RWPE2 (cell line): ENCODE data around the gene SRSF5.

Experiments
- ATAC-seq: fragments of 200-7000 bp; cut with Tn5 transposase; 3 replicates; pipeline ENCODE4 v1.9.1; 2021; ENCODE audit warnings: low read depth
- DNase-seq: peaks from one replicate; pipeline ENCODE4 v3.0.0-alpha.2; 2020; ENCODE audit warnings: low spot score
- H3K27ac ChIP-seq: fragments of 450-650 bp; 2 replicates; pipeline ENCODE4 v1.5.1; 2017; ENCODE audit warnings: mild to moderate bottlenecking; ENCODE audit not compliant: poor library complexity, severe bottlenecking
- H3K27me3 ChIP-seq: fragments of 250-450 bp; sonication (Bioruptor Pico); 2 replicates; pipeline ENCODE4 v1.5.1; 2021; ENCODE audit warnings: mild to moderate bottlenecking, moderate library complexity; ENCODE audit not compliant: insufficient read depth, poor library complexity, severe bottlenecking
- H3K36me3 ChIP-seq: fragments of 250-450 bp; sonication (Bioruptor Pico); 2 replicates; pipeline ENCODE4 v1.5.1; 2020; ENCODE audit warnings: low read depth, mild to moderate bottlenecking, moderate library complexity
- H3K4me1 ChIP-seq: fragments of 250-450 bp; sonication (Bioruptor Pico); 2 replicates; pipeline ENCODE4 v1.5.1; 2021; ENCODE audit warnings: mild to moderate bottlenecking, moderate library complexity; ENCODE audit not compliant: insufficient read depth, poor library complexity, severe bottlenecking
- H3K4me3 ChIP-seq: fragments of 250-450 bp; sonication (Bioruptor Pico); 2 replicates; pipeline ENCODE4 v1.5.1; 2021; ENCODE audit warnings: mild to moderate bottlenecking, moderate library complexity; ENCODE audit not compliant: severe bottlenecking
- H3K9me3 ChIP-seq: fragments of 250-450 bp; sonication (Bioruptor Pico); 2 replicates; pipeline ENCODE4 v1.5.1; 2021; ENCODE audit warnings: mild to moderate bottlenecking, moderate library complexity; ENCODE audit not compliant: severe bottlenecking
- TF ChIP-seq, protein P1 (sequence below): fragments of 450-650 bp; IDR thresholded peaks from one replicate; pipeline ENCODE4 v1.5.1; 2017; ENCODE audit warnings: mild to moderate bottlenecking, moderate library complexity; ENCODE audit not compliant: poor library complexity, severe bottlenecking

SRSF5 gene

DNA sequence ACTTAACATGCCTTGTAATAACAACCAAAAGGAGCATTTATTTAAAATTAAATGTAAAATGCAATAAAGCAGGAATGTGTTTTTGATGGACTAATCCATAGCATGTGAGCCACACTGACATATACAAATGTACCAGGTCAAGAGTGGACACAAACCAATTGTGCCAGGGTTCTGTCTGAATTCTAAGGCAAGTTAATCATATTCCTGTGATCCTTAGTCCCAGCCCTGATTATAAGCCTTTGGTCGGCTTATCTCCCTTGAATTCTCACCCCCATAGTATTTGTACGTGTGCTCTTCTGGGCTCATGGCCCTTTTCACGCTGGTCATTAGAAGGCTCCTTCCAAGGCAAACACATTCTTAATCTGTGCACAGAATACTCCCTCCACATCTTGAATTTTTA lies 10.6 kb upstream of the SRSF5 start:
- Histone ChIP-seq H3K27ac (no peak overlapping the region), H3K27me3 (no peaks in the 10 kb centered on the region), H3K4me3 (no peak overlapping the region), H3K36me3 (no peaks in the 10 kb centered on the region), H3K9me3 (no peaks in the 10 kb centered on the region), H3K4me1 (no peaks in the 10 kb centered on the region)
- ATAC-seq (no peak), DNase-seq (no peak)
- TF ChIP-seq, protein P1, sequence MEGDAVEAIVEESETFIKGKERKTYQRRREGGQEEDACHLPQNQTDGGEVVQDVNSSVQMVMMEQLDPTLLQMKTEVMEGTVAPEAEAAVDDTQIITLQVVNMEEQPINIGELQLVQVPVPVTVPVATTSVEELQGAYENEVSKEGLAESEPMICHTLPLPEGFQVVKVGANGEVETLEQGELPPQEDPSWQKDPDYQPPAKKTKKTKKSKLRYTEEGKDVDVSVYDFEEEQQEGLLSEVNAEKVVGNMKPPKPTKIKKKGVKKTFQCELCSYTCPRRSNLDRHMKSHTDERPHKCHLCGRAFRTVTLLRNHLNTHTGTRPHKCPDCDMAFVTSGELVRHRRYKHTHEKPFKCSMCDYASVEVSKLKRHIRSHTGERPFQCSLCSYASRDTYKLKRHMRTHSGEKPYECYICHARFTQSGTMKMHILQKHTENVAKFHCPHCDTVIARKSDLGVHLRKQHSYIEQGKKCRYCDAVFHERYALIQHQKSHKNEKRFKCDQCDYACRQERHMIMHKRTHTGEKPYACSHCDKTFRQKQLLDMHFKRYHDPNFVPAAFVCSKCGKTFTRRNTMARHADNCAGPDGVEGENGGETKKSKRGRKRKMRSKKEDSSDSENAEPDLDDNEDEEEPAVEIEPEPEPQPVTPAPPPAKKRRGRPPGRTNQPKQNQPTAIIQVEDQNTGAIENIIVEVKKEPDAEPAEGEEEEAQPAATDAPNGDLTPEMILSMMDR, result no peak

DNA sequence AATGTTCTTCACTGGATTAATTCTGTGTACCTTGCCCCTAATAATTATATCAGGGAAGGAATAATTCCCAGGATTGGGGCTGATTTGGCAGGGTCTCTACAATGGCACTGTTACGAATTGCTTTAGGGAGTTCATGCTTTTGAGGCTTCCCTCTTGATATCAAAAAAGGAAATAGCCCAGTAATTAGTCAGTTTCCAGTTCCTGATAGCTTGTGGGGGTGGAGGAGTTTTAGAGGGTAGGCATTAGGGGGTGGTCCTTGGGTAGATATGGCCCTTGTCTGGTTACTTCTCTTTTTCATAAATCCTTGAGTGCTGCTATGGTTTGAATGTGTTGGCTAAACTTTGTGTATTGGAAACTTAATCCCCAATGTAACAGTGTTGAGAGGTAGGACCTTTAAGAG lies 6.1 kb upstream of the SRSF5 start:
- Histone ChIP-seq H3K4me3 (no peak overlapping the region), H3K36me3 (no peaks in the 10 kb centered on the region), H3K4me1 (no peaks in the 10 kb centered on the region), H3K27ac (no peak overlapping the region), H3K9me3 (no peaks in the 10 kb centered on the region), H3K27me3 (no peaks in the 10 kb centered on the region)
- ATAC-seq, result no peak
- TF ChIP-seq, protein P1, result no peak
- no peak for DNase-seq

DNA sequence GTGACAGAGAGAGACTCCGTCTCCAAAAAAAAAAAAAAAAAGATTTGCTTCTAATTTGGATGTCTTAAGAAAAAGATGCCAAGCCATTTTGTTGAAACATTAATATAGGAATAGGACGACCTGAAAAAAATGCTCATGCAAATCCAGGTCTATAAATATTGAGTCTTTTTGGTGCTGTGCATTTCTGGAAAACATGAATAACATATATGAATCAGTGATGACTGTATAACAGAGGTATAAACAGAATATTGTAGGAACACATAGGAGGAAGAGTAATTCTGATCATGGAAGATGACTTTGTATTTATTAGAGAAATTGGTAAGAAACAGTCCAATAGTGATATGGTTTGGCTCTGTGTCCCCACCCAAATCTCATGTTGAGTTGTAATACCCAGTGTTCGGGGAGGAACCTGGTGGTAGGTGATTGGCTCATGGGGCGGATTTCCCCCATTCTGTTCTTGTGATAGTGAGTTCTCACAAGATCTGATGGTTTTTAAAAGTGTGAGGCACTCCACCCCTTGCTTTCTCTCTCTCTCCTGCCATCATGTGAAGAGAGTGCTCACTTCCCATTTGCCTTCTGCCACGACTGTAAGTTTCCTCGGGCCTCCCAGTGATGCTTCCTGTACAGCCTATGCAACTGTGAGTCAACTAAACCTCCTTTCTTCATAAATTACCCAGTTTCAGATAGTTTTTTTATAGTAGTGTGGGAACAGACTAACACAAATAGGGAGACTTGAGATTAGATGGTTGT lies 3.0 kb upstream of the SRSF5 start:
- Histone ChIP-seq H3K9me3 (no peaks in the 10 kb centered on the region), H3K27ac (no peak overlapping the region), H3K4me3 (no peak overlapping the region), H3K27me3 (no peaks in the 10 kb centered on the region), H3K36me3 (peaks cover 19% of the 10 kb centered on the region), H3K4me1 (peaks cover 7% of the 10 kb centered on the region)
- ATAC-seq, result no peak
- DNase-seq, result no peak
- TF ChIP-seq, protein P1, result no peak

DNA sequence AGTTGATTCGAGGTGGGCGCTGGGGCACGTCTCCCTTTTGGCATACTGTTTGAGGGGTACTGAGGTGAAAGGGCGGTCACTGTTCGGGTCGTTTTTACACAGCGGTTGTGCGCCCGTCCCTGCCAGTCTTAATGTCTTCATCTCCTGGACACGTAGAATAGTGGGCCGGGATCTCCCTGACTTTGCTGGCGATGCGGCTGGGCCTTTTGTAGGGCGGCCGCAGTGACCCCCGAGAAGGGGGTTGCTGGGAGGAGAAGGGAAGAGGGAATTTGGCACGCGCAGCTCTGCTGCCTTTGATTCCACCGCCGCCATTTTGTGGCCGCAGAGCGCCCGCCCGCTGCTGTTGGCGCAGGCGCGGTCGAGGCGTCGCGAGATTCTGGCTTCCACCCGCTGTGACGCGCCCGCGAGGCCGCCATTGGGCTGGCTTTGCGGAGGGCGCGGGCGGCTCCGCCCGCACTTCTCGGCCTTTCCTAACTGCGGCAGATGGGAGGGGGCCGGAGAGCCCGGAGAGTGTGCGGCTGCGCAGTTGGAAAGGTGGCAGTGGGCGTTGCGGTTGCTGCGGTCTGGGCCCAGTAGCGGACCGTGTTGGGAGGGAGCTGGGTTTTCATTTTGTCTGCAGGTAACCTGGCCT lies 542 bp downstream of the SRSF5 start:
- ATAC-seq (peak; percentile 79), DNase-seq (peak; percentile 91)
- Histone ChIP-seq H3K27me3 (no peaks in the 10 kb centered on the region), H3K36me3 (peaks cover 55% of the 10 kb centered on the region), H3K27ac (peak overlapping the region; percentile 88), H3K4me3 (peak overlapping the region; percentile 97), H3K4me1 (peaks cover 12% of the 10 kb centered on the region), H3K9me3 (no peaks in the 10 kb centered on the region)
- TF ChIP-seq, protein P1, result no peak

DNA sequence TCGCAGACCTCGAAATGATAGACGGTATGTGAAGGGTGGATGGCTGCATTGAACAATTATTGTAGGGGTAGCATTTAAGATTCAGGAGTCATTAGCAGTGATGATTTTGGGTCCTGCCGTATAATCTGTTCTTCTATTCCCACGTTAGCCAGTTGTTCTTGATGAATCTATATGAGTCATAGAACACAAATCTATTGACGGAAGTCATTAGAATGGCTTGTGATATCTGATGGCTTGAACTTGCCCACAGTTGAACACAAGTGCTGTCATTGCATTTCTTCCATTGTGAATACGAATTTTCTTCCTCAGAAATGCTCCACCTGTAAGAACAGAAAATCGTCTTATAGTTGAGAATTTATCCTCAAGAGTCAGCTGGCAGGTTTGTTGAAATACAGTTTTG lies 1.9 kb downstream of the SRSF5 start:
- Histone ChIP-seq H3K27ac (no peak overlapping the region), H3K4me3 (no peak overlapping the region), H3K9me3 (no peaks in the 10 kb centered on the region), H3K36me3 (peaks cover 69% of the 10 kb centered on the region), H3K27me3 (no peaks in the 10 kb centered on the region), H3K4me1 (peaks cover 12% of the 10 kb centered on the region)
- TF ChIP-seq, protein P1, result no peak
- no peak for ATAC-seq
- no peak for DNase-seq
